Adrenal gland (tissue), 5 donors: Measurements from ENCODE around the gene RAMP1.

Source experiments
- CTCF ChIP-seq, 6 experiments: fragments of 450-650 bp in 4 of 6; fragments of 200-600 bp in 2 of 6; sonication (generic) in 1 of 6; IDR thresholded peaks; 1 replicate in 5 of 6; 2 replicates in 1 of 6; pipeline versions ENCODE4 v1.5.1 to v1.8.0; 2016 to 2021; ENCODE audit warnings: antibody characterized with exemption in 6 of 6, mild to moderate bottlenecking in 2 of 6, moderate library complexity in 1 of 6
- POLR2A ChIP-seq, 2 donors: fragments of 450-650 bp; IDR thresholded peaks; one replicate each; pipeline ENCODE4 v1.6.1; 2017; ENCODE audit warnings: antibody characterized with exemption in 2 of 2, mild to moderate bottlenecking in 2 of 2, moderate library complexity in 1 of 2
- donor health status: DM: no; HTN: no; CAD: no.

GRCh38 chr2:237942513-237942899 lies 83.1 kb downstream of the RAMP1 start:
- no peak for TF ChIP-seq CTCF (IDR thresholded peaks at IDR 0.05)
- no peak for TF ChIP-seq POLR2A (IDR thresholded peaks at IDR 0.05)
